IPS DF 4.7 (cell line): ENCODE data around the gene RILPL1.
"Not testable (repeated sequence)": the region's sequence is repeated elsewhere in the genome, so short reads cannot be mapped to it uniquely, and the experiment has no call there.

Source experiments
- DNase-seq: peaks from one replicate; pipeline ENCODE4 v3.0.0-alpha.2; 2013; ENCODE audit warnings: low spot score; ENCODE audit errors: extremely low read depth

Gene RILPL1

GRCh38 chr12:123530668-123531067 is 2.9 kb downstream of the RILPL1 start:
- DNase-seq, result no peak

- DNase-seq, result no peak
Observed at GRCh38 chr12:123529686-123530085, 3.8 kb downstream of the RILPL1 start.

GRCh38 chr12:123528858-123529257 is 4.7 kb downstream of the RILPL1 start:
- DNase-seq, result no peak

GRCh38 chr12:123526542-123527080 is 6.9 kb downstream of the RILPL1 start:
- no peak for DNase-seq

GRCh38 chr12:123524378-123524777 is 9.1 kb downstream of the RILPL1 start:
- DNase-seq, result no peak

- no peak for DNase-seq
Observed at GRCh38 chr12:123523518-123523917, 10.0 kb downstream of the RILPL1 start.

- DNase-seq, result no peak
Observed at GRCh38 chr12:123522164-123522563, 11.4 kb downstream of the RILPL1 start.

- DNase-seq, result no peak
Observed at GRCh38 chr12:123520567-123521474, 12.7 kb downstream of the RILPL1 start.

- no peak for DNase-seq
Observed at GRCh38 chr12:123519141-123520001, 14.1 kb downstream of the RILPL1 start.

- DNase-seq, result no peak
Observed at GRCh38 chr12:123516216-123516780, 17.2 kb downstream of the RILPL1 start.

- not testable (repeated sequence) for DNase-seq
Observed at GRCh38 chr12:123514582-123515221, 18.8 kb downstream of the RILPL1 start.

GRCh38 chr12:123513805-123514204 is 19.7 kb downstream of the RILPL1 start:
- no peak for DNase-seq

- DNase-seq, result no peak
Observed at GRCh38 chr12:123512838-123513665, 20.5 kb downstream of the RILPL1 start.

GRCh38 chr12:123506843-123507236 is 26.7 kb downstream of the RILPL1 start:
- no peak for DNase-seq

- DNase-seq, result no peak
Observed at GRCh38 chr12:123506059-123506842, 27.3 kb downstream of the RILPL1 start.

GRCh38 chr12:123502163-123502704 is 31.3 kb downstream of the RILPL1 start:
- no peak for DNase-seq

- DNase-seq, result no peak
Observed at GRCh38 chr12:123499332-123499731, 34.2 kb downstream of the RILPL1 start.

GRCh38 chr12:123498126-123498825 is 35.2 kb downstream of the RILPL1 start:
- DNase-seq, result no peak

- no peak for DNase-seq
Observed at GRCh38 chr12:123497065-123497464, 36.5 kb downstream of the RILPL1 start.
